Measurements from ENCODE around the gene SLCO2B1.

DNA sequence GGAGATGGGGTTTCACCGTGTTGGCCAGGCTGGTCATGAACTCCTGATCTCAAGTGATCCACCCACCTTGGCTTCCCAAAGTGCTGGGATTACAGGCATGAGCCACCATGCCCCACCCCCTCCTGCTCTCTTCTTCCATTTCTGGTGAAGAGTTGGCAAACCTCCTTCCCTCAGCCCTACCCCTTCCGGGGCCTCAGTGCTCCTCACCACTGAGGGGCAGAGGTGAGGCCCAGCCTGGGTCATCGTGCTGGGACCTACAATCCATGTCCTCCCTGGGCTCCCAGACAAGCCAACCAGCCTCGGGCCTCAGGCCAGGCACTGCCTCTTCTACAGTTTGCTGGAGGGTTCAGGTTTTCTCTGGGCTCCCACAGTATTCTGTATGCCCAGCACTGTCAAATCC is 74.9 kb downstream of the SLCO2B1 start:
- TF ChIP-seq CTCF (conservative IDR thresholded peaks at IDR 0.05 in 1 of 2, IDR thresholded peaks at IDR 0.05 in 1 of 2; ENCODE audit: extremely low read depth in 1 of 2, insufficient read depth in 1 of 2, low read depth in 1 of 2, low read length in 2 of 2) (no peak), EZH2 (IDR thresholded peaks at IDR 0.05; ENCODE audit: borderline replicate concordance, low read length) (no peak)
